ENCODE data around the gene UNC5C.

Gene UNC5C

DNA sequence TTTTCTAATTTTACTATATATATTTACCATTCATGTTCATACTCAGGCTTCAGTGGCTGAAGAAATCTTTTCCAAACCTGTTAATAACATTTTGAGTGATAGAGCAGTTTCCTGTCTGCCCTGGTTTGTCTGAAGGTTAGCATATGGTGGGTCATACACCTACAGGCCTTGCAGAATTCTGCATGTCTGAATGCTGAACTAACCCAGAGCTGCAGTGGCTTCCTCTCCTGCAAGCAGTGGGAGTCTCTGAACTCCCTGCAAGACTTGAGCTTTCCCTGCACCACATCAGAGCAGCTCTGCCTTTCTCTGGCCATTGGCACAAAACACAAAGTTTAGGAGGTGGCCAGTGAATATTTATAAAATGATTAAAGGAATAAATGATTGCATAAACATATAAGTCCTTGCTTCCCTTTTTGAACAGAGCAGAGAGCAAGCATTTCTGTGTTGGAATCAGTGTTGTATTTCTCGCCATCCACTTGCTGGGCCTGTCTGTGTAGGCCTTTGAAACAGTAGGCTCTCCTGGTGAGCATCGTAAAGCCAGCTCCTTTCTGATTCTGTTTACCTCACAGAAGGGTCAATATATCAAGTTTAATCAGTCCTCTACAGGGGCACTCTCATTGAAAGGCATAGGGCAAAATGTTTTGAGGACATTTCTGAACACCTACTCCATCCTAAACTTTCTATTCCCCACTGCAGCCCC, 15.0 kb upstream of the UNC5C start:
- no peaks in the 10 kb centered on the region for H3K27me3 ChIP-seq (ENCODE audit: control insufficient read depth in 5 of 5, insufficient read depth in 4 of 5, low read length in 5 of 5)
- H3K9me3 ChIP-seq (ENCODE audit: control insufficient read depth in 5 of 5, low read length in 5 of 5), result no peaks in the 10 kb centered on the region
- H3K9ac ChIP-seq (ENCODE audit: low read length in 5 of 5), result no peak overlapping the region

DNA sequence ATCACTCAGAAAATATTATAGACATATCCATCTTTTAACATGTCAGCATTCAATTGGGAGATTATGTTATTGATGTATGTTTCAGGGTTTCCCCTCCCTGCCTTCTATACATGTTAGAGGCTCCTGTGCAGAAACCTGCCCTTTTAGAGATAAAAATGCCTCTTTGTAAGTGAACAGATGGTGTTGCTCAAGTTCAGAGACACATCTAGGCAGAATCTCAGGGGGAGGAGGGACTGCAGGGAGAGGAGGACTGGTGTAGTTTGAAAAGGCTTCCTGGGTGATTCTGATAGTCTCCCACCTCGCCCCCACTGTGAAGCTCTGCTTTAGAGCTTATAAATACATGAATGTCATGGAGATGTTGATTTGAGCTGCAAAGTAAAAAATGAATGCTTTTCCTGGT, 12.0 kb upstream of the UNC5C start:
- Histone ChIP-seq H3K9me3 (ENCODE audit: control insufficient read depth in 5 of 5, low read length in 5 of 5) (no peaks in the 10 kb centered on the region), H3K4me1 (ENCODE audit: control insufficient read depth in 5 of 5, insufficient read depth in 5 of 5, low read length in 5 of 5) (no peaks in the 10 kb centered on the region), H3K4me3 (ENCODE audit: low read depth in 1 of 5, low read length in 5 of 5) (no peak overlapping the region), H3K36me3 (ENCODE audit: control insufficient read depth in 5 of 5, insufficient read depth in 5 of 5, low read length in 5 of 5) (no peaks in the 10 kb centered on the region), H3K9ac (ENCODE audit: low read length in 5 of 5) (no peak overlapping the region), H3K27me3 (ENCODE audit: control insufficient read depth in 5 of 5, insufficient read depth in 4 of 5, low read length in 5 of 5) (no peaks in the 10 kb centered on the region), H3K27ac (ENCODE audit: low read depth, low read length) (no peak overlapping the region)

More for the DNA sequence above, 15.0 kb upstream of the UNC5C start:
- Histone ChIP-seq H3K4me3 (ENCODE audit: low read depth in 1 of 5, low read length in 5 of 5) (no peak overlapping the region), H3K27ac (ENCODE audit: low read depth, low read length) (no peak overlapping the region), H3K4me1 (ENCODE audit: control insufficient read depth in 5 of 5, insufficient read depth in 5 of 5, low read length in 5 of 5) (no peaks in the 10 kb centered on the region), H3K36me3 (ENCODE audit: control insufficient read depth in 5 of 5, insufficient read depth in 5 of 5, low read length in 5 of 5) (no peaks in the 10 kb centered on the region)

DNA sequence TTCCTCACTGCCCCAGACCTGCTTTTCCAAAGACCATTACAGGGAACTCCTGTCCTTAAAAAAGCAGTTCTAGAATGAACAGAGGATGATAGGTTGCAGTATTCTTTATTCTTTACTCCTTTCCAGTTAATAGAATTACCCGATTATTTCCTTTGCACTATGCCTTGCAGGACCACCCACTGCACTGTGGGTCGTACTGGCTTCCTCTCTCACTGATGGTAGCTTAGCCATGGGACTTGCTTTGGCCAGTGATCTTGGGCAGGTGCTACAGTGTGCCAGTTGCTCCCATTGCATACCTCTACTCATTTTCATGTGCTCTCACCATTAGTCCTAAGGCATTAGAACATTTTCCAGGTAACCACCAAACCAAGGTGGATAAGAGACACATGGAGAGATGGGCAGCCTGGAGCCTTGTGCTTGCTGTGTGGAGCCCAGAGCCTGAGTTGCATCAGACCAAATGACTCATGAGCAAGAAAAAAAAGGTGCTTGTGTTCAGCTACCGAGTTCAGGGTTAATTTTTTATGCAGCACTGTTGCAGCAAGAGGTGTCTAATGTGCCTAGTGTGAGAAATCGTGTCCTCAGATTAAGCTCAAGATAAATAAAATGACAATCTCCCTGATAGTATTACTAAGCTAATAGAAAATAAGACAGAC, 7.6 kb upstream of the UNC5C start:
- no peaks in the 10 kb centered on the region for H3K4me1 ChIP-seq (ENCODE audit: control insufficient read depth in 5 of 5, insufficient read depth in 5 of 5, low read length in 5 of 5)
- no peak overlapping the region for H3K4me3 ChIP-seq (ENCODE audit: low read depth in 1 of 5, low read length in 5 of 5)
- H3K27me3 ChIP-seq (ENCODE audit: control insufficient read depth in 5 of 5, insufficient read depth in 4 of 5, low read length in 5 of 5), result peaks cover 0 to 2% (median 0%) of the 10 kb centered on the region in 5 donors
- H3K9ac ChIP-seq (ENCODE audit: low read length in 5 of 5), result no peak overlapping the region
- H3K27ac ChIP-seq (ENCODE audit: low read depth, low read length), result no peak overlapping the region
- H3K36me3 ChIP-seq (ENCODE audit: control insufficient read depth in 5 of 5, insufficient read depth in 5 of 5, low read length in 5 of 5), result no peaks in the 10 kb centered on the region
- no peaks in the 10 kb centered on the region for H3K9me3 ChIP-seq (ENCODE audit: control insufficient read depth in 5 of 5, low read length in 5 of 5)

DNA sequence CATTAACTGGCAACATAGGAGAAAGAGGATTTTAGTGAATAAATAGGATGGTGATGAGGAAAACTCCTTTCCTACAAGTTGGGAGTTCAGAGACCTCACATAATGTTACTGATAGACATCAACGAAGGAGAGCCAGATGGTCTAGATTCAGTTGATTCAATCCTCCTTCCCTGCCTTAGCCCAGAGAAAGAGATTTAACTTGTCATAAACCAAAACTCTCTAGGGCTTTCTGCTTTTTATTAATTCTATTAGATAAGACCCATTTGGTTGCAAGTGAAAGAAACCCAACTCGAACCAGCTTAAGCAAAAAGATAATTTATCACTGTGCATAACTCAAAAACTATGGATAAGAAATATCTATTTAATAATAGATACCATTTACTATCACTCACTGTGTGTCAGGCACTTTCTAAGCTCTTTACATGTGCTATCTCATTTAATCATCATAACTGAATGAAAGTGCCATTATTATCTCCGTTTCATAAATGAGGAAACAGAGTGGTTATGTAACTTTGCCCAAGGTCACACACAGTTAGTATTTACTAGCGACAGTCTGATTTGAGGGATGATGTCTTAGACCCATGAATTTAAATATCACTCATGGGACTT, 4.3 kb upstream of the UNC5C start:
- Histone ChIP-seq H3K4me1 (ENCODE audit: control insufficient read depth in 5 of 5, insufficient read depth in 5 of 5, low read length in 5 of 5) (peaks cover 0 to 24% (median 20%) of the 10 kb centered on the region in 5 donors), H3K27ac (ENCODE audit: low read depth, low read length) (no peak overlapping the region), H3K36me3 (ENCODE audit: control insufficient read depth in 5 of 5, insufficient read depth in 5 of 5, low read length in 5 of 5) (no peaks in the 10 kb centered on the region), H3K9ac (ENCODE audit: low read length in 5 of 5) (no peak overlapping the region), H3K4me3 (ENCODE audit: low read depth in 1 of 5, low read length in 5 of 5) (no peak overlapping the region), H3K27me3 (ENCODE audit: control insufficient read depth in 5 of 5, insufficient read depth in 4 of 5, low read length in 5 of 5) (peaks cover 3 to 11% (median 7%) of the 10 kb centered on the region in 5 donors), H3K9me3 (ENCODE audit: control insufficient read depth in 5 of 5, low read length in 5 of 5) (no peaks in the 10 kb centered on the region)

DNA sequence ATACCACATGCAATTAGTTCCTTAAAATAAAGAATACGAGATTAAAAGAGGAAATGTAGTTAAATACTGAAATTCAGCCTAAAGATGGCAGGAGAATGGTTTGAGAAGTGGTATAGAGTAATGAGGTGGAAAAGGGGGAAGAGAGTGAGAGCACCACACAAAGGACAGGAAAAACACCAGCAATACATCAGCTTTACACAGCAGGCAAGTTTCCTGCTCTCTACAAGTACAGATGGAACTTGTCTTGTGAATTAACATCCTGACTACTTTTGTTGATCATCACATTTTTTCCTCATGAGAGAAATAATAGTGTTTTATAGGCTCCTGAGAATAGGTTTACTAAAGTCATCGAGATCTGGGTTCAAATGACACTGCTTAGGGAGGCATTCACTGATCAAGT, 2.9 kb upstream of the UNC5C start:
- no peaks in the 10 kb centered on the region for H3K9me3 ChIP-seq (ENCODE audit: control insufficient read depth in 5 of 5, low read length in 5 of 5)
- H3K36me3 ChIP-seq (ENCODE audit: control insufficient read depth in 5 of 5, insufficient read depth in 5 of 5, low read length in 5 of 5), result no peaks in the 10 kb centered on the region
- peaks cover 0 to 31% (median 30%) of the 10 kb centered on the region in 5 donors for H3K4me1 ChIP-seq (ENCODE audit: control insufficient read depth in 5 of 5, insufficient read depth in 5 of 5, low read length in 5 of 5)
- H3K27me3 ChIP-seq (ENCODE audit: control insufficient read depth in 5 of 5, insufficient read depth in 4 of 5, low read length in 5 of 5), result peaks cover 3 to 22% (median 10%) of the 10 kb centered on the region in 5 donors
- no peak overlapping the region for H3K9ac ChIP-seq (ENCODE audit: low read length in 5 of 5)
- no peak overlapping the region for H3K4me3 ChIP-seq (ENCODE audit: low read depth in 1 of 5, low read length in 5 of 5)
- H3K27ac ChIP-seq (ENCODE audit: low read depth, low read length), result no peak overlapping the region

DNA sequence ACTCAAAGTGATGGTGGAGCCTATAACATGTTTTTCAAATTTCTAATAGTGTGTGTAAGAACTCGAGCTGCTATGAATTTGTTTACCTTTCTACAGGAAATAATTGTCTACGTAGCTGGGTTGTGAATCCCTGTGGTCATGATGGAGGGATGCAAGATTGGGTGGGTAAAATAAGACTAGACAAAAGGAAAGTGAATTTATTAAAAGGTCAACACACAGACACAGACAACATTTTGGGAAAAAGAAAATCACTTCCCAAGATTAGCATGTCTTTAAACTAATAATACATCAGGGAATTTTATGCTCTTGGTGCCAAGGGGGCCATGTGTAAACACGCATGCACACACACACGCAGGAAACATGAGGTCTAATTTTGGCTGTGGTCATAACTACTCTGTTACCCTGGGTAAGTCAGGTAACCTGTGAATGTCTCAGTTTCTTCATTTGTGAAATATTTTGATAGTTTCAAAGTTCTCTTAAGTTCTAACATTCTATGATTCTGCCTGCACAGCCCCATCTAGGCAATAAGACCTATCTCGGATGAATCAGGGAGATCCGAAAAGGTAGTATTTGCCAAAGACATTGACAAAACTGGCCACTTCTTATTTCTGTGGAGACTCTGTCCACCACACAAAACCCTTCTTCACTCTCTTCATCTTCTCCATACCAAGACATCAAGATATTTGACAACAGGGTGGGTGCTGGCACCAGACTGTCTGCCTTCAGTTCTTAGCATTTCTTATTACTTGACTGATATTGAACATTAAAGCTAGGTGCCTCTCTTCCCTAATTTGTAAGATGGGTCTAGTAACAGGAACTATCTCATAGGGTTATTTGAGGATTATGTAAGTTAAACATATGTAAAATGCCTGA, 1.6 kb upstream of the UNC5C start:
- peaks cover 3 to 28% (median 12%) of the 10 kb centered on the region in 5 donors for H3K27me3 ChIP-seq (ENCODE audit: control insufficient read depth in 5 of 5, insufficient read depth in 4 of 5, low read length in 5 of 5)
- H3K27ac ChIP-seq (ENCODE audit: low read depth, low read length), result peak overlapping the region; percentile 55
- peaks cover 0 to 31% (median 30%) of the 10 kb centered on the region in 5 donors for H3K4me1 ChIP-seq (ENCODE audit: control insufficient read depth in 5 of 5, insufficient read depth in 5 of 5, low read length in 5 of 5)
- peak overlapping the region; percentile 54 to 84 (median 73) for H3K4me3 ChIP-seq (ENCODE audit: low read depth in 1 of 5, low read length in 5 of 5)
- no peaks in the 10 kb centered on the region for H3K36me3 ChIP-seq (ENCODE audit: control insufficient read depth in 5 of 5, insufficient read depth in 5 of 5, low read length in 5 of 5)
- peak overlapping the region in 1 of 5 donors; percentile 69 for H3K9ac ChIP-seq (ENCODE audit: low read length in 5 of 5)
- no peaks in the 10 kb centered on the region for H3K9me3 ChIP-seq (ENCODE audit: control insufficient read depth in 5 of 5, low read length in 5 of 5)

DNA sequence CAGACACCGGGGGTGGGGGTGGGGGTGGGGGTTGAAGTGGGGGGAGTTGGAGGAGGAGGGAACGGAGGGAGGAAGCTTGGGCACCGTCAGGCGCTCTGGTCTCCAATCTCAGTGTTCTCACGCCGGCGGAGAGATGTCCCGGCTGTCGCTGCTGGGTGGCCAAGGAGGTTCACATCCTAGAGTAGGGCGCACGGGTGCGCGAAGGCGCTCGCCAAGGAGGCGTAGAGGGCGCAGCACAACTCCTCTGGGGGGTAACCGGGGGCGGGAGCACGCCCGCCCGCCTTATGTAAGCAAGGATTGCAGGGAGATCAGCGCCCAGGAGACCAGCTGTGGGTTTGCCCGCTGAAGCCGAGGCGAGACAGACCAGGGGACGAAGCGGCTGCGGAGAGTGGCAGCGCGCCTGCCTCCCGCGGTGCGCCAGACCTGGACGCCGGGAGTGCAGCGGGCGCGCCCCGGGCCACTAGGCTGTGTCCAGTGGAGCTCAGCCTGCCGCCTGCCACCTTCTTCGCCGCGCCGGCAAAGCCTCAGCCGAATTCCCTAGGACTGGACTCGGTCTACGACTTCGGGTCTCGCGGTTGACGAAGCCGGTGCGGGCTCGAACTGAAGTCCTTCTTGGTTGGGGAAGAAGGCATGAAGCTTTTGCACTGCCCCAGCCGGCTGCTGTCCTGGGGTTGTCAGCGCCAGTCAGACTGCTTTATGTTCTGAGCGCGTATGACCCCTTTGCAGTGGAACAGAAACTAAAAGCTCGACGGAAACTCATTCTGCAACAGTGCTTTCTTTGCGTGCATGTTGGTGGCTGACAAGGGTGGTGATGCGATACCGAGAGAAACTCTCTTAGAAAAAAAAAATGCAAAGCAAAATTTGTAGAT, 707 bp upstream of the UNC5C start:
- Histone ChIP-seq H3K4me3 (ENCODE audit: low read depth in 1 of 5, low read length in 5 of 5) (peak overlapping the region; percentile 54 to 84 (median 73)), H3K9me3 (ENCODE audit: control insufficient read depth in 5 of 5, low read length in 5 of 5) (no peaks in the 10 kb centered on the region), H3K4me1 (ENCODE audit: control insufficient read depth in 5 of 5, insufficient read depth in 5 of 5, low read length in 5 of 5) (peaks cover 0 to 31% (median 30%) of the 10 kb centered on the region in 5 donors), H3K27me3 (ENCODE audit: control insufficient read depth in 5 of 5, insufficient read depth in 4 of 5, low read length in 5 of 5) (peaks cover 3 to 28% (median 12%) of the 10 kb centered on the region in 5 donors), H3K9ac (ENCODE audit: low read length in 5 of 5) (peak overlapping the region in 2 of 5 donors; percentile 53 to 69), H3K27ac (ENCODE audit: low read depth, low read length) (peak overlapping the region; percentile 55), H3K36me3 (ENCODE audit: control insufficient read depth in 5 of 5, insufficient read depth in 5 of 5, low read length in 5 of 5) (no peaks in the 10 kb centered on the region)

DNA sequence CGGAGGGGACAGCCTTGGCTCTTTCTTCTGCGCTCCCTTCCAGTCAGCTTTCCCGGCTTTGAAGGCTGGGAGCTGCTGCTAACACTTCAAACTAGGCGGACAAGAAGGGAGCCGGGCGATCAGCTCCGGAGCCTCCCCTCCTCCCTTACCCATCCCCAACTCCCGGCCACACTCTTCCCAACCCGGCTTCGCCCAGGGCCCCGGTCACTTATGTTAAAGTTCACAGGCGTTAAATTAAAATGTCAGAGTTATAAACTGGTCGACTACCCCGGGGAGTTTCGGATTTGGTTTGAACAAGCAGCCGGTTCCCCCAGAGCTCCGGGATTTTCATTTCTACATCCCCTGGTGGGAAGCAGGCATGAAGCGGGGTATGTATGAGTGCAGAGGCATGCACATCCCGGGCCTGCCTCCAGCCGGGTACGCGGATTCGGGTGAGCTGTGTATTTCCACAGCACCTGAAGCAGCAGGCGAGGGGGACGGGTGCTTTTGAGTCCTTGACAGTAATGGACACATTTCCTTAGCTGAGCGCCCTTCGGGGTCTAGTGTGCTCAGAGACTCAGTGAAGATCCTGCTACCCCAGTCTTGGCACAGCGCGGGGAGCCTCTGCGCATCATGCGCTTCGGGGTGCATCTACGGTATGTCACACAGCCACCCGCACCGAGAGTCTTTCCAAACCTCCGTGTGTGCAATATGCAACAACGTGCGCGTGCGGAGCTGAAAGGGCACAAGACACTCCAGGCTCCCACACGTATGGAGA, 880 bp downstream of the UNC5C start:
- Histone ChIP-seq H3K4me1 (ENCODE audit: control insufficient read depth in 5 of 5, insufficient read depth in 5 of 5, low read length in 5 of 5) (peaks cover 0 to 31% (median 30%) of the 10 kb centered on the region in 5 donors), H3K9me3 (ENCODE audit: control insufficient read depth in 5 of 5, low read length in 5 of 5) (no peaks in the 10 kb centered on the region), H3K27me3 (ENCODE audit: control insufficient read depth in 5 of 5, insufficient read depth in 4 of 5, low read length in 5 of 5) (peaks cover 3 to 28% (median 12%) of the 10 kb centered on the region in 5 donors), H3K27ac (ENCODE audit: low read depth, low read length) (peak overlapping the region; percentile 54), H3K9ac (ENCODE audit: low read length in 5 of 5) (peak overlapping the region in 3 of 5 donors; percentile 11 to 28 (median 18)), H3K4me3 (ENCODE audit: low read depth in 1 of 5, low read length in 5 of 5) (peak overlapping the region; percentile 54 to 83 (median 73)), H3K36me3 (ENCODE audit: control insufficient read depth in 5 of 5, insufficient read depth in 5 of 5, low read length in 5 of 5) (no peaks in the 10 kb centered on the region)

Data from subcutaneous abdominal adipose tissue (tissue), 5 donors.